Uterus (tissue), 2 donors: Measurements from ENCODE around the gene CELF2.

Source experiments
- CTCF ChIP-seq, 4 experiments: fragments of 200-600 bp in 2 of 4; fragments of 450-650 bp in 2 of 4; sonication (generic) in 2 of 4; IDR thresholded peaks; one replicate each; pipeline ENCODE4 v1.5.1; 2016 to 2019; ENCODE audit warnings: antibody characterized with exemption in 4 of 4, mild to moderate bottlenecking in 2 of 4, moderate library complexity in 1 of 4
- POLR2A ChIP-seq, 2 donors: fragments of 450-650 bp; IDR thresholded peaks; one replicate each; pipeline ENCODE4 v1.6.1; 2016; ENCODE audit warnings: antibody characterized with exemption in 2 of 2, mild to moderate bottlenecking in 1 of 2, moderate library complexity in 1 of 2

DNA sequence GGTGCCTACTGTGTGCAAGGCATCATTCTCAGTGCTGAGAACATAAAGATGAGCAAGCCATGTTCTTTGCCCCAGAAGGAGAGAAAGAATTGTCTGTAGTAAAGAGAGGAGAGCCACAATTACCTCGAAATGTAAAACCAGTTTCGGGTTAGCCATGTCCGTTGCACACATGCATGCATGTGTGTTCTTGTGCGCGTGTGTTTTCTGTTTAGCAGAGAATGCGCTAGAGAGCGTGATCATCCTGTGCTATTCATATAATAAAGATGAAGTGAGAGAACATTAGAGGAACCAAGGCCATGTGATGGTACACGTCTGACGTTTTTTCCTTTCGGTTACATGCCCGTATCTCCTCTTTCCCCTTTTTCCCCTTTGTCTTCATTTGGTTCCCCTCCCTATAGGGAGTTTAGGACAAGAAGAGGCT is 158.2 kb downstream of the CELF2 start:
- TF ChIP-seq POLR2A (IDR thresholded peaks at IDR 0.05) (no peak), CTCF (IDR thresholded peaks at IDR 0.05) (no peak)
